GM19438 (cell line): ENCODE results near the gene CCDC85C.

Source experiments
- ATAC-seq: cut with Tn5 transposase; IDR thresholded peaks from one replicate; pipeline ENCODE4 v1.9.1; 2021; ENCODE audit warnings: low read depth; ENCODE audit not compliant: unreplicated experiment

The CCDC85C gene

DNA sequence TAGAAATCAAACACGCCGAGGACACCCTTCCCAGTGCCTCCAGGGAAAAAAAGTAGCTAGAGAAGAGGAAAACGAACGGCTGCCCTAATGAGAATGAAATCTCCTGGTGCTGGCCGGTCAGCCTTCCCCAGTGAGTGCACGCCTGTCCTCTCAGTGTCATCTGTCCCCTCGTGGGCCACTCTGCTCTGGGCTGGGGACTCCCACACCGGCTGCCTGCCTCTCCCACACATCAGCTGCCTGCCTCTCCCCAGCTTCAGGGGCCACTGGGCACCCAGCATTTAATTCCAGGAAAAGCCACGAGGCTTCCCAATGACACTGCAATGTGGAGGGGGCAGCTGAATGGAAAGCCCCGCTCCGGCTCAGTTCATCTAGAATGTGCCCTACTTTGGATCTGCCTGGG, 59.0 kb downstream of the CCDC85C start:
- no peak for ATAC-seq

GRCh38 chr14:99543985-99544384, 60.0 kb downstream of the CCDC85C start:
- no peak for ATAC-seq

GRCh38 chr14:99543370-99543769, 60.6 kb downstream of the CCDC85C start:
- no peak for ATAC-seq

DNA sequence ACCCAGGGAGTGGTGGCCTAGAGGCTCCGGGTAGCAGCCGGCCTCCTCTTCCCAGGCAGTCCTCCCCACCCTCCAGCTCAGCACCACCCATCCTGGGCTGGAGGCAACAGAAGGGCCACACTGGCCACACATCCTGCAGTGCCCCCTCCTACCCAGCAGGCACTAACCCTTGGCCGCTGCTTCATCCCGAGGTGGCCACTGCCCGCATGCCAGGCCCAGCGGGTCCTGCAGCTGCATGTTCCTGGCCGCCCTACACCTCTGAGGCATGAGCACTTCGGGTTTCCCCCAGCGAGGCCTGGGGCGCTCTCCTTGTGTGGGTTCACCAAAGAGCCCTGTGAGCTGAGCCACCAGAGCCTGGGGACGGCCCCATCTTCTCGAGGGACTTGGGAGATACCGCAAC, 61.4 kb downstream of the CCDC85C start:
- ATAC-seq = no peak

DNA sequence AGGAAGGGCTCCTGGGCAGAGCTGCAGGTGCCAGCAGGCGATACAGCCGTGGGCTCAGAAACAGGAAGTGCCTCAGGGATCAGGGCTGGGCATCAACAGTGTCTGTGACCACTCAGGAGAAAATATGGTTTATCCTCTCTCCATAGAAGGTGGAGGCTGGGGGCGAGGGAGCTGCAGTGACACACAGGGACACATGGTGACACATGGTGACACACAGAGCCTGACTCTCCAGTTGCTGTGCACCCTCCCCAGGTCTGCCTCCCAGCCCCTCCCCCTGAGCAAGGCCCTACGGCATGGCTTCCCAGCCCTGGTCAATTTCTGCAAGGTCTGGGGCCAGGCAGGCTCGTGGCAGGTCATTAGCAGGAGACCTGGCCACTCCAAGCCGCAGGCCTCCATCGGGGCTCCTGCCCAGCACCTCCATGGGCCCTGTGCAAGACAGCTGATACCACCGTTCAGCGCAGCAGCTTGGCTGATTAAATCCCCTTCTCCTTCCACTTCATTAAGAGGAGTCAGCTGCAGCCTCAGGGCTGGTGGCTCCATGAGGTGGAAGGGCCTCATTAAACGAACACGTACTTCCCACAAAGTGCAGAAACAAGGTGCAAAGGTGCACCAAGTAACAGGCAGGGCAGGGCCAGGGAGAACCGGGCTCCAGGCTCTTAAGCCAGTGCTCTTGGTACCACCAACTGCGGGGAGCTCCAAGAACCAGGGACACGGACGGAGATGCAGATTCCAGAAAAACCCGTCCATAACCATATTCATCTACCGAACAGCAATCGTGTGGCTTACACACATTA, 62.1 kb downstream of the CCDC85C start:
- ATAC-seq = no peak

- ATAC-seq = no peak
These were observed 62.8 kb downstream of the CCDC85C start for GRCh38 chr14:99541211-99541610.

GRCh38 chr14:99540196-99541032, 63.6 kb downstream of the CCDC85C start:
- ATAC-seq = no peak

DNA sequence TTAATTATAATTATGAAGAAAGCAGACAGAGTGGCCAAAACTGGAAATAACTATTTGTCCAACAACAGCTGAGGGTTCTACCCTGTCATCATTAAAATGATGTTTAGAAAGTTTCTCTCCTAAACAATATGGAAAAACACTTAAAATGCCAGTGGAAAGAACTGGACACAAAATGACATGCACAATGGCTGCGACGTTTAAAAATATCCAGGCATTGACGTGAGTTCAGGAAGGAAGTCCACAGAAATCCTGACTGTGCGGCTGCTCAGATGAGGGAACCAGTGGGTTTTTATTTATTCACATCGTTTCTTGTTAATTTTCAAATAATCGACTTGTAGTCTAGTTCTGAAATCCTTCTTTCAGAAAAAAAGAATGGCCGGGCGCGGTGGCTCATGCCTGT, 64.5 kb downstream of the CCDC85C start:
- ATAC-seq = no peak

GRCh38 chr14:99538733-99539132, 65.3 kb downstream of the CCDC85C start:
- ATAC-seq = no peak

DNA sequence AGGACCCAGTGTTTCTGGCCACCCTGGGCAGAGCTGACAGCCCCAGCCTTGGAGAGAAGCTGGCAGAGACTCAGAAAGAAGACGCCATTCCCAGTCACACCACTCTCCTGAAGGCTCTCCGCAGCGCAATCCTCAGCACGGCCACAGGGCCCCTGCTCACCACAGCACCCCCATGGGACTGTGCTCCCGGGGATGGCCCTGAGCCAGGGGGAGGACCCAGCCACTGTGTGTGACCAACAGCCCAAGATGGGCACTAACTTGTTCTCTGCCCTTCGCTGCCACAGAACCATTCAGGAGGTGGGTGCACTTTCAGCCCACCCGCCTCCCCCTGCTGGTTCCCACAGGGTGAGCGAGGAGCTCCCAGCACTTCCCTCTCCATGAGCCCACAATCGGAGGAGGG, 65.7 kb downstream of the CCDC85C start:
- ATAC-seq = no peak

DNA sequence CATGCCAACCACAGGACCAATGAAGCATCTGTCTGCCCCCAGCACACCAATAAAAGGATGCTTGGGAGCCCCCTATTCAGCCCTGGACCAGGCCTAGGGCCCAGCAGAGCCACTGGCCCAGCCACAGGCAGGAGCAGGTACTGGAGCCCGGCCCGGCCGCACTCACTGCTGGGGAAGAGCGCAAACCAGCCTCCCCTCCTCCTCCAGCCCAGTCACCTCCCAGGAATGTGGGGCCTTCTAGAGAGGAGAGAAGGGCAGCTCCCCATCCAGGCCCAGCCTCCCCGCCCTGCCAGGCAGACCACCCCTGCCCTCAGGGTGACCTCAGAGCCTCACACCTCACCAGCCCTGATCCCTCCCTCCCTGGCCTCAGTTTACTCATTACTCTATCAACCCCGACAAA, 66.6 kb downstream of the CCDC85C start:
- ATAC-seq = no peak

- ATAC-seq = no peak
These were observed 67.9 kb downstream of the CCDC85C start for GRCh38 chr14:99535908-99536778.

- no peak for ATAC-seq
These were observed 68.6 kb downstream of the CCDC85C start for GRCh38 chr14:99535448-99535847.

- ATAC-seq = no peak
These were observed 69.1 kb downstream of the CCDC85C start for GRCh38 chr14:99534863-99535262.

GRCh38 chr14:99534333-99534732, 69.7 kb downstream of the CCDC85C start:
- ATAC-seq = no peak

- ATAC-seq = no peak
These were observed 71.7 kb downstream of the CCDC85C start for GRCh38 chr14:99532310-99532709.

- ATAC-seq = no peak
These were observed 72.5 kb downstream of the CCDC85C start for GRCh38 chr14:99531251-99532096.

- no peak for ATAC-seq
These were observed 73.4 kb downstream of the CCDC85C start for GRCh38 chr14:99530407-99531155.

DNA sequence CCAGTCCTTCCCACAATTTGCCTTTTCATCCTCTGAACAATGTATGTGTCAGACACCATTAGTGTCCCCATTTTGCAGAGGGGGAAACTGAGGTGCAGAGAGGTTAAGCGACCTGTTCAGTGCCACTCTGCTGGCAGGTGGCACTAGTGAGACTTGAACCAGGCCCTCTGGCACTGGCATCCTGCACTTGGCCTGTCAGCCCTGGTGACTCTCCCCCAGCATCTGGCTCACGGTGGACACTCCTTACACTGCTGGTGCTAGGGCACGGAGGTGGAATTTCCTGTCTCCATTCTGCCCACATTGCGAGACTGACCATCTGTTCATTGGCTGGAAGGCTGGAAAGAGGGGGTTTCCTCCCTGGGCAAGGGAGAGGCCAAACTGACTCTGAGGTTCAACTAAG, 74.1 kb downstream of the CCDC85C start:
- ATAC-seq = no peak
